Measurements from ENCODE around the gene EPHB3.

The EPHB3 gene

DNA sequence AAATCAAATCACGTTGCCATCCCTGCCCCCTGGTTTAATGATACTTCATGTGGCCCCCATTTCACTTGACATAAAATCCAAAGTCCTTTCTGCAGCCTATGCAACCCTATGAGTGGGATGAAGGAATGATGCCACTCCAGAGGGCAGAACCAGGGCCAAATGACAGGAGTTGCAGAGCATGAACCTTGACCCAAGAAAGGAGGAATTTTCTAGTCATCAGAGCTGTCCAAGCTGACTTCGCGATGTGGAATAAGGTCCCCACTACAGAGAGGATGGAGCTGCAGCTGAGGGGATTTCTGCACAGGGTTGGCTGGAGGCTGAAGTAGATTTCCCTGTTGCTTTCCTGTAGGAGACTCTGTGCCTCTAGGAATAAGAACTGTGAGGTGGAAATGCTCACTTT, 15.8 kb upstream of the EPHB3 start:
- Histone ChIP-seq H2AFZ (ENCODE audit: low read length) (no peak overlapping the region), H3K4me3 (ENCODE audit: low read length) (no peak overlapping the region), H3F3A (ENCODE audit: insufficient read depth, low read length) (no peaks in the 10 kb centered on the region), H3K79me2 (ENCODE audit: low read length) (no peaks in the 10 kb centered on the region), H3K9me2 (replicated peaks; ENCODE audit: insufficient read depth, low read length) (no peaks in the 10 kb centered on the region), H4K20me1 (ENCODE audit: insufficient read depth, low read length) (no peaks in the 10 kb centered on the region), H3K4me1 (ENCODE audit: low read length) (peaks cover 7% of the 10 kb centered on the region; the same call in 1 of the 2 replicates), H3K4me2 (ENCODE audit: low read depth, low read length) (no peak overlapping the region), H3K9me3 (replicated peaks; ENCODE audit: insufficient read depth, low read length) (no peaks in the 10 kb centered on the region), H3K9ac (ENCODE audit: low read length) (no peak overlapping the region), H3K27me3 (replicated peaks; ENCODE audit: insufficient read depth, low read length) (peaks cover 39% of the 10 kb centered on the region), H3K27ac (ENCODE audit: low read length) (no peak overlapping the region), H3K36me3 (replicated peaks; ENCODE audit: insufficient read depth, low read length) (no peaks in the 10 kb centered on the region)
- no peak for TF ChIP-seq EZH2 (optimal IDR thresholded peaks at IDR 0.05; ENCODE audit: low read depth, low read length)
- TF ChIP-seq, protein P1, sequence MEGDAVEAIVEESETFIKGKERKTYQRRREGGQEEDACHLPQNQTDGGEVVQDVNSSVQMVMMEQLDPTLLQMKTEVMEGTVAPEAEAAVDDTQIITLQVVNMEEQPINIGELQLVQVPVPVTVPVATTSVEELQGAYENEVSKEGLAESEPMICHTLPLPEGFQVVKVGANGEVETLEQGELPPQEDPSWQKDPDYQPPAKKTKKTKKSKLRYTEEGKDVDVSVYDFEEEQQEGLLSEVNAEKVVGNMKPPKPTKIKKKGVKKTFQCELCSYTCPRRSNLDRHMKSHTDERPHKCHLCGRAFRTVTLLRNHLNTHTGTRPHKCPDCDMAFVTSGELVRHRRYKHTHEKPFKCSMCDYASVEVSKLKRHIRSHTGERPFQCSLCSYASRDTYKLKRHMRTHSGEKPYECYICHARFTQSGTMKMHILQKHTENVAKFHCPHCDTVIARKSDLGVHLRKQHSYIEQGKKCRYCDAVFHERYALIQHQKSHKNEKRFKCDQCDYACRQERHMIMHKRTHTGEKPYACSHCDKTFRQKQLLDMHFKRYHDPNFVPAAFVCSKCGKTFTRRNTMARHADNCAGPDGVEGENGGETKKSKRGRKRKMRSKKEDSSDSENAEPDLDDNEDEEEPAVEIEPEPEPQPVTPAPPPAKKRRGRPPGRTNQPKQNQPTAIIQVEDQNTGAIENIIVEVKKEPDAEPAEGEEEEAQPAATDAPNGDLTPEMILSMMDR (IDR thresholded peaks at IDR 0.05; ENCODE audit: low read length): no peak
- no peak for TF ChIP-seq EZH2phosphoT487 (IDR thresholded peaks at IDR 0.05; ENCODE audit: low read length)
- DNase-seq: no peak

DNA sequence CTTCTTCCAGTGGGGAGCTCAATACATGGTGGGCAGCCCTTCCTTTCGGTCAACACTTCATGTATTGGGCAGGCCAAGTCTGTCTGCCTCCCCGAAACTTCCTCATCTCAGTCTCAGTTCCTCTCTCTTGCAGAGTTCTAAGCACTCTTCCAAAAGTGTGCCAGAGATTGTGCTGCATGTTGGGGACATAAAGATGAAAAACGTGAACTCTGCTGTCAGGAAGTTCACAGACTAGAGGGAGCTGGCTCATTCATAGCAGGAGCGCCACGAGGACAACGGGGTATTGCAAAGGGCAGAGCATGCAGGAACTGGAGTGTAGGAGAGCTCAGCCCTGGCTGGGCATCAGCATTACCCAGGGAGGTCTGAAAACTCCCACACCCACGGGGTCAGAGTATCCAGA, 15.3 kb upstream of the EPHB3 start:
- Histone ChIP-seq H3K4me2 (ENCODE audit: low read depth, low read length) (no peak overlapping the region), H3K4me1 (ENCODE audit: low read length) (peaks cover 7% of the 10 kb centered on the region; the same call in 1 of the 2 replicates), H3K79me2 (ENCODE audit: low read length) (no peaks in the 10 kb centered on the region), H2AFZ (ENCODE audit: low read length) (no peak overlapping the region), H3K27me3 (replicated peaks; ENCODE audit: insufficient read depth, low read length) (peaks cover 38% of the 10 kb centered on the region), H3K27ac (ENCODE audit: low read length) (no peak overlapping the region), H3K9ac (ENCODE audit: low read length) (no peak overlapping the region), H3K9me3 (replicated peaks; ENCODE audit: insufficient read depth, low read length) (no peaks in the 10 kb centered on the region), H3K4me3 (ENCODE audit: low read length) (no peak overlapping the region), H3K36me3 (replicated peaks; ENCODE audit: insufficient read depth, low read length) (no peaks in the 10 kb centered on the region), H4K20me1 (ENCODE audit: insufficient read depth, low read length) (no peaks in the 10 kb centered on the region), H3F3A (ENCODE audit: insufficient read depth, low read length) (no peaks in the 10 kb centered on the region), H3K9me2 (replicated peaks; ENCODE audit: insufficient read depth, low read length) (no peaks in the 10 kb centered on the region)
- DNase-seq: no peak
- TF ChIP-seq EZH2phosphoT487 (IDR thresholded peaks at IDR 0.05; ENCODE audit: low read length): no peak
- no peak for TF ChIP-seq EZH2 (optimal IDR thresholded peaks at IDR 0.05; ENCODE audit: low read depth, low read length)
- TF ChIP-seq, protein P1 (IDR thresholded peaks at IDR 0.05; ENCODE audit: low read length): no peak

DNA sequence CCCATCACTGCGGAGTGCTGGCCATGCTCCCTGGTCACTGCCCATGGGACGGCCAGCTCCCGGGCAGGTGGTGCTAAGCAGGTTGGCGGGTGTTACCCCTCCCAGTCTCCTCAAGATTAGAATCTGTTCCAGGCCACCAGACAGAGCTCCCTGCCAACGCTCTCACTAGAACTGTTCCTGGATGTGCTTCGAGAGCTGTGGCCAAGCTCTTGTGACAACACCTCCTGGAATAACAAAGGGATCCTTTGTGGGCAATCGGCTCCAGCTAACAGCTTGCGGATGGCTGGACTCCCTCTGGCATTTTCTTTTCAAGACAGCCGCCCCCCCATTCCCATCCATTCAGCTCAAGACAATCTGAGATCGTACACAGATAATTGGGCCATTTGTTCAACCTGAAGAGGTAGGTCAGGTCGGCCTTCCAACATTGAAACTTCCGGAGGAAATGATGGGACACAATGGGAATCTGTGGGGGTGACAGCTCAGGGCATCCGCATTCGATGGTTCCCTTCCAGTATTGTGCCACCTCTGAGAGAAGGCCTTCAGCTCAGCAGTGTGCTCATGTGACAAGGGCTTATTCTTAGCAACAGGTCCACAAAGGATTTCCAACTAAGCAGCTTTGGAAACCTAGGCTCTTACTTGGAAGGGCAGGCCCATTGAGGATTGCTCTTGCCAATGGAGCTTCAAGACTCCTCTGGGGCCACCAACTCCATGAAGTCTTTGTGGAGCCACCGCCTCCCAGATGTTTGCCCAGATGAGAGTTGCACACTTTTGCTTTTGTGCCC, 11.6 kb upstream of the EPHB3 start:
- Histone ChIP-seq H3K36me3 (replicated peaks; ENCODE audit: insufficient read depth, low read length) (no peaks in the 10 kb centered on the region), H3K9ac (ENCODE audit: low read length) (no peak overlapping the region), H3K27ac (ENCODE audit: low read length) (no peak overlapping the region), H3K9me2 (replicated peaks; ENCODE audit: insufficient read depth, low read length) (no peaks in the 10 kb centered on the region), H3K4me1 (ENCODE audit: low read length) (peaks cover 3% of the 10 kb centered on the region; the same call in 1 of the 2 replicates), H3K4me2 (ENCODE audit: low read depth, low read length) (no peak overlapping the region), H3K27me3 (replicated peaks; ENCODE audit: insufficient read depth, low read length) (peaks cover 10% of the 10 kb centered on the region), H3K9me3 (replicated peaks; ENCODE audit: insufficient read depth, low read length) (no peaks in the 10 kb centered on the region), H2AFZ (ENCODE audit: low read length) (no peak overlapping the region), H3K79me2 (ENCODE audit: low read length) (no peaks in the 10 kb centered on the region), H4K20me1 (ENCODE audit: insufficient read depth, low read length) (no peaks in the 10 kb centered on the region), H3K4me3 (ENCODE audit: low read length) (no peak overlapping the region), H3F3A (ENCODE audit: insufficient read depth, low read length) (no peaks in the 10 kb centered on the region)
- no peak for TF ChIP-seq EZH2 (optimal IDR thresholded peaks at IDR 0.05; ENCODE audit: low read depth, low read length)
- TF ChIP-seq, protein P1 (IDR thresholded peaks at IDR 0.05; ENCODE audit: low read length): no peak
- TF ChIP-seq EZH2phosphoT487 (IDR thresholded peaks at IDR 0.05; ENCODE audit: low read length): no peak
- no peak for DNase-seq
